Measurements from ENCODE around the gene HNRNPAB. TPM values are rescaled to one million over a fixed set of nuclear protein-coding genes. Genes with fewer than 3 reads are reported as not detected.
"Not testable (repeated sequence)": the region's sequence is repeated elsewhere in the genome, so short reads cannot be mapped to it uniquely, and the experiment has no call there.

Gene HNRNPAB
- total RNA-seq, 1 donor from 2014 or later = 102 TPM

- Histone ChIP-seq H3K9me3 (no peaks in the 10 kb centered on the region), H3K27ac (no peak overlapping the region), H3K36me3 (no peaks in the 10 kb centered on the region), H3K4me3 (no peak overlapping the region), H3K27me3 (ENCODE audit: low read depth) (no peaks in the 10 kb centered on the region), H3K4me1 (no peaks in the 10 kb centered on the region)
- intact Hi-C loops (cut with DNase I) = no loop called here
- ATAC-seq (no peak), DNase-seq (no peak)
- TF ChIP-seq, protein P1, sequence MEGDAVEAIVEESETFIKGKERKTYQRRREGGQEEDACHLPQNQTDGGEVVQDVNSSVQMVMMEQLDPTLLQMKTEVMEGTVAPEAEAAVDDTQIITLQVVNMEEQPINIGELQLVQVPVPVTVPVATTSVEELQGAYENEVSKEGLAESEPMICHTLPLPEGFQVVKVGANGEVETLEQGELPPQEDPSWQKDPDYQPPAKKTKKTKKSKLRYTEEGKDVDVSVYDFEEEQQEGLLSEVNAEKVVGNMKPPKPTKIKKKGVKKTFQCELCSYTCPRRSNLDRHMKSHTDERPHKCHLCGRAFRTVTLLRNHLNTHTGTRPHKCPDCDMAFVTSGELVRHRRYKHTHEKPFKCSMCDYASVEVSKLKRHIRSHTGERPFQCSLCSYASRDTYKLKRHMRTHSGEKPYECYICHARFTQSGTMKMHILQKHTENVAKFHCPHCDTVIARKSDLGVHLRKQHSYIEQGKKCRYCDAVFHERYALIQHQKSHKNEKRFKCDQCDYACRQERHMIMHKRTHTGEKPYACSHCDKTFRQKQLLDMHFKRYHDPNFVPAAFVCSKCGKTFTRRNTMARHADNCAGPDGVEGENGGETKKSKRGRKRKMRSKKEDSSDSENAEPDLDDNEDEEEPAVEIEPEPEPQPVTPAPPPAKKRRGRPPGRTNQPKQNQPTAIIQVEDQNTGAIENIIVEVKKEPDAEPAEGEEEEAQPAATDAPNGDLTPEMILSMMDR (IDR thresholded peaks at IDR 0.05) = no peak
Observed at GRCh38 chr5:178247481-178248456, 43.4 kb downstream of the HNRNPAB start.

GRCh38 chr5:178248750-178249149 lies 44.4 kb downstream of the HNRNPAB start:
- H3K27ac ChIP-seq = no peak overlapping the region
- H3K27me3 ChIP-seq (ENCODE audit: low read depth) = no peaks in the 10 kb centered on the region
- ATAC-seq (peak in 1 of 2 donors; percentile 11), DNase-seq (no peak)
- TF ChIP-seq, protein P1 (IDR thresholded peaks at IDR 0.05) = no peak
- H3K9me3 ChIP-seq = no peaks in the 10 kb centered on the region
- no peaks in the 10 kb centered on the region for H3K36me3 ChIP-seq
- intact Hi-C loops (cut with DNase I) = no loop called here
- H3K4me1 ChIP-seq = no peaks in the 10 kb centered on the region
- H3K4me3 ChIP-seq = no peak overlapping the region

- H3K4me1 ChIP-seq = no peaks in the 10 kb centered on the region
- TF ChIP-seq, protein P1 (IDR thresholded peaks at IDR 0.05) = no peak
- H3K36me3 ChIP-seq = no peaks in the 10 kb centered on the region
- no peak overlapping the region for H3K27ac ChIP-seq
- no peaks in the 10 kb centered on the region for H3K9me3 ChIP-seq
- DNase-seq = no peak
- peak; percentile 49 to 73 for ATAC-seq
- H3K4me3 ChIP-seq = no peak overlapping the region
- no peaks in the 10 kb centered on the region for H3K27me3 ChIP-seq (ENCODE audit: low read depth)
- intact Hi-C loops (cut with DNase I) = no loop called here
Observed at GRCh38 chr5:178249191-178249989, 45.1 kb downstream of the HNRNPAB start.

DNA sequence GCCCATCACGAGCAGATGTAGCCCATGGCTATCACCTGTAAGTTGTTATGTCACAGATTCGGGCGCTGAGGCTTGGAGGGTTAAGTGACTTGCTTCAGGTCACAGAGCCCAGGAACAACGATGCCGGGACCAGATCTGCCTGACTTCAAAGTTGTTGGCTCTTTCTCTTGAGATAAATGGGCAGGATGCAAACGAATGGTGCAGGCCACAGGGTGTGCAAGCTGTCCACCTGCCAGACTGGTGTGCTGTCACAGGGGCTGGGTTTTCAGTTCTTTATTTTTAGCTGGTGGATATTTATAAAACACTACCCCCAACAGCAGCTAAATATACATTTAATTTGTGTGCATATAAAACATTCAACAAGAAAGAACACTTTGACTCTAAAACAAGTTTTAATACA lies 45.9 kb downstream of the HNRNPAB start:
- intact Hi-C loops (cut with DNase I) = no loop called here
- TF ChIP-seq, protein P1 (IDR thresholded peaks at IDR 0.05) = no peak
- Histone ChIP-seq H3K4me3 (no peak overlapping the region), H3K9me3 (no peaks in the 10 kb centered on the region), H3K27me3 (ENCODE audit: low read depth) (no peaks in the 10 kb centered on the region), H3K27ac (no peak overlapping the region), H3K4me1 (no peaks in the 10 kb centered on the region), H3K36me3 (no peaks in the 10 kb centered on the region)
- DNase-seq (no peak), ATAC-seq (no peak)

- intact Hi-C loops (cut with DNase I) = no loop called here
- Histone ChIP-seq H3K9me3 (no peaks in the 10 kb centered on the region), H3K36me3 (no peaks in the 10 kb centered on the region), H3K4me1 (no peaks in the 10 kb centered on the region), H3K27ac (no peak overlapping the region), H3K4me3 (no peak overlapping the region), H3K27me3 (ENCODE audit: low read depth) (no peaks in the 10 kb centered on the region)
- no peak for DNase-seq
- TF ChIP-seq, protein P1 (IDR thresholded peaks at IDR 0.05) = no peak
- no peak for ATAC-seq
Observed at GRCh38 chr5:178252258-178252657, 47.9 kb downstream of the HNRNPAB start.

- H3K4me1 ChIP-seq; intact Hi-C loops (cut with DNase I); H3K4me3 ChIP-seq; DNase-seq; H3K36me3 ChIP-seq; H3K27ac ChIP-seq; ATAC-seq; H3K27me3 ChIP-seq (ENCODE audit: low read depth); H3K9me3 ChIP-seq: not testable (repeated sequence)
Observed at GRCh38 chr5:178253632-178254031, 49.3 kb downstream of the HNRNPAB start.

All from lower lobe of right lung (tissue), 2 donors.